Activated CD4-positive, CD25-positive, alpha-beta regulatory T cell (primary cell): ENCODE results near the gene ADAP1.
"Not testable (repeated sequence)": the region's sequence is repeated elsewhere in the genome, so short reads cannot be mapped to it uniquely, and the experiment has no call there.

Experiments used
- DNase-seq, 4 experiments: peaks; one replicate each; lab custom pipeline; 2025; lab: John Stamatoyannopoulos, UW

ADAP1 gene

DNA sequence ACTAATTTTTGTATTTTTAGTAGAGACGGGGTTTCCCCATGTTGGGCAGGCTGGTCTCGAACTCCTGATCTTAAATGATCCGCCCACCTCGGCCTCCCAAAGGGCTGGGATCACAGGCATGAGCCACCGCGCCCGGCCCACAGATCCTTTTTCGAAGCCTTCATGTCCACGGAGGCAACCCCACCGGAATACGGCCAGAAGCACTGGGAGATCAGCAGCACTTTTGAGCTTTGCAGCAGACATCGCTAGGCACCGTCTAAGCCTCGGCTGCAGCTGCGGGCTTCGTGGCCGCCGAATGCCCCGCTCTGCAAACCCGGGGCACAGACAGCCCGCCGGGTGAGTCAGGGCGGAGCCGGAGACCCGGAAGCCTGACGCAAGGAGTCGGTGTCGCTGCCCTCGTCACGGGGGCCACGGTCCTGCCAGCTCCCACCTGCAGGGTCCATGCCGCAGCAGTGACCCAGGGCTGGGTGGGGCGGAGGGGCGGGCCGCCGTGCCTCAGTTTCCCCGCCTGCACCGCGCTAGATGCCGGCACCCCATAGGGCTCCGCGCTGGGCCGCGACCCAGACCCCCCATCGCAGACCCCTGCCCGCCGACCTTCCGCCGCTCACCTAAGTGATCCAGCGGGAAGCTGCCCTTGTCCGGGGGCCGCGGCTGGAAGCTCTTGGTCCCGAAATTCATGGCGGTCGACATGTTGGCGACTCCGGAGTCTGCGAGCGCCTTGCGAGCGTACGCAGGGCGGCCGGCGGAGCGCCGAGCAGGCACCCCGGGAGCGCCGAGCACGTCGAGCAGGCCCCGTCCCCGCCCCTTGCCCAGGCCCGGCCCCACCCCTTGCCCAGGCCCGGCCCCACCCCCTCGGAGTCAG, 20.6 kb upstream of the ADAP1 start, which contains the start of gene COX19:
Gene COX19, minus strand, starts transcription at position 730 of the 862 bp plus-strand sequence. Its CDS starts 40 bp downstream, at position 690.
- peak; percentile 77 to 88 (median 82) for DNase-seq

DNA sequence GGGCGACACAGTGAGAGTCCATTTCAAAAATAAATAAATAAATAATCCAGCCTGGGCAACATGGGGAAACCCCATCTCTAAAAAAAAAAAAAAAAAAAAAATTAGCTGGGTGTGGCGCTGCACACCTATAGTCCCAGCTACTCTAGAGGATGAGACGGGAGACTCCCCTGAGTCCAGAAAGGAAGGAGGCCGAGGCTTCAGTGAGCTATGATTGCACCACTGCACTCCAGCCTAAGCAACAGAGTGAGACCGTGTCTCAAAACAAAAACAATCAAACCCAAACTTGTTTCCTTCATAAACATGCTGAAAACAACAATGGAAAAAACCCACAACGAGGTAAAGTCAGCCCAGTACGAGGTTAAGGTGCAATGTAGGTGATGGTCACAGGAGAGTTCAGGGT, 19.7 kb upstream of the ADAP1 start:
- DNase-seq = no peak

DNA sequence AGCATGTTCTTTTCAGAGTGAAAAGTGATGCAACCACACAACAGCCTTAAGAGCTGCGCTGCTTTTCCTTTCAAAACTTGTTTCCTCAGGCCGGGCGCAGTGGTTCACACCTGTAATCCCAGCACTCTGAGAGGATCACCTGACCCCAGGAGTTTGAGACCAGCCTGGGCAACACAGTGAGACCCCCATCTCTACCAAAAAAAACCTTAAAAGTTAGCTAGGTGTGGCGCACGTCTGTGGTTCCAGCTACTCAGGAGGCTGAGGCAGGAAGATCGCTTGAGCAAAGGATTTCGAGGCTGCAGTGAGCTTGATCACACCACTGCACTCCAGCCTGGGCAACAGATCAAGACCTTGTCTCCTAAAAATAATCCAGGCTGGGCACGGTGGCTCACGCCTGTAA, 18.8 kb upstream of the ADAP1 start:
- no peak for DNase-seq

- DNase-seq = no peak
Measured at GRCh38 chr7:972676-973309, 18.3 kb upstream of the ADAP1 start.

DNA sequence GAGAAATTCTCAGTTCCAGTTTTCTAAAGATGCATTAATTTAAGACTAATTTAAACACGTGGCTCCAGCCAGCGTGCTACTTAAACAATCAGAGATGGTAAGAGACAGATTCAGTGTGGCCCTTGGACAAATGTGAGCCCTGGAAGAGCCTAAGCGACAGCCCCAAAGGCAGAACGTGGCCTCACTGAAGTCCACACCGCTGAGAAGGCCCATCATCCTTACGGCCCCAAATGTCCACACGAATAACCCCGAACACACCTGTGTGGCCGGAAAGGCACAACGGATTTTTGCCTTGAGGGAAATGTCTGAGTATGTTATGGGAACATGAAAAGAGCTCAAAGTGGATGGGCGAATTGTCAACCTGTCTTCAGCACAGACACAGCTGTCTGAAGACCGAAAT, 17.6 kb upstream of the ADAP1 start:
- DNase-seq = no peak

- DNase-seq = no peak
Measured at GRCh38 chr7:970744-971143, 16.3 kb upstream of the ADAP1 start.

DNA sequence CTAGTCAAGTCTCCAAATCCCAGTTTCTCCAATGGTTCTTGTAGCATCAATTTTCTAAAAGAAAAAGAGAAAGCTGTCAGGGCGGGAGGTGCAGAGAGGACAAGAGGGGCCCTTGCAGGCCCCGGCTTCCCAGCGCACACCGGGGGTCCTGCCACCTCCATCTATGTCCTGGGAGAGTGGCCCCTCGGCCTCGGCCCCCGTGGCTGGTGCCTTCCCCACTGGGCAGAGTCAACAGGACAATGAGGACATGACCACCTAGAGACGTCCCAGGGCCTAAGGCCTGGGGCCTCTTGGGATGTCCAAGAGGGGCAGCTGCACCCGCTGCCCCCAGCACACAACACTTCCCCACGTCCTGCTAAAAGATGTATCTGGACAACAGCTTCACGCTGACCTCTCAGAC, 14.9 kb upstream of the ADAP1 start:
- no peak for DNase-seq

DNA sequence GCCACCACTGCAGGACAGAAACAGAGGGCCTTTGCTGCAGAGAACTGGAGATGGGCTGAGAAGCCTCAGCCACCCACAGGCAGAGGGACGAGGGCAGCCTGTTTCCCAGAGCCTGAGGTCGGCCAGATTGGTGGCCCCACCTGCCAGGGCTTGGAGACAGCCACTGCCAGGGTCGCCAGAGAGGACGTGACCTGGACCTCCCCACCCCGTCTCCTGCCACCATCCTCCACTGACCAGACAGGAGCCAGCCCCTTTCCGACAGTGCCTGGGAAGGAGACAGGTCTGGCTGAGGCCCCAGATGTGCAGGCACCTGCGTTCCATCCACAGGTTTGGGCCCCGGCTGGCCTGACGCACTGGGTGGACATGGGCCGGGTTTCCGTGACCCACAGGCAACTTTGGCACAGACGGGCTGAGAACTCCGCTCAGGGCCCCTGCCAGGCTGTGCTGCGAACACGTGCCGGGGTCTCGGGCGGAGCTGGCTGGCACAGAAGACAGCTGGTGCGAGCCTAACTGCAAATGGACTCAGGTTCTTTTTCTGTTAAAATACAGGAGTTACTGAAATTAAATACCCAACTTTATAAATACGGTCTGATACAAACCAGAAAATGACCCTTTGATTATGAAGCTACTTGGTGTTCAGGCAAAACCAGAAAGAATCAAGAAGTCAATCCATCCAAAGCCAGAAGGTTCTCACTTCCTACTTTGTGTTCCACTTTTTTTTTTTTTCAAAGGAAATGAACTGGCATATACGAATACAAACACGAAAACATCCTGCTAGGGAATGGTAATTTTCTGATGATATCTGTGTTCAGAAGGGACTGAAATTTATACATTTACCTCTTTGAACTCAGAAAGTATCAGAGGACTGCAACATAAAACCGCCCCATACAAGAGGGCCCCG, 14.0 kb upstream of the ADAP1 start:
- no peak for DNase-seq

DNA sequence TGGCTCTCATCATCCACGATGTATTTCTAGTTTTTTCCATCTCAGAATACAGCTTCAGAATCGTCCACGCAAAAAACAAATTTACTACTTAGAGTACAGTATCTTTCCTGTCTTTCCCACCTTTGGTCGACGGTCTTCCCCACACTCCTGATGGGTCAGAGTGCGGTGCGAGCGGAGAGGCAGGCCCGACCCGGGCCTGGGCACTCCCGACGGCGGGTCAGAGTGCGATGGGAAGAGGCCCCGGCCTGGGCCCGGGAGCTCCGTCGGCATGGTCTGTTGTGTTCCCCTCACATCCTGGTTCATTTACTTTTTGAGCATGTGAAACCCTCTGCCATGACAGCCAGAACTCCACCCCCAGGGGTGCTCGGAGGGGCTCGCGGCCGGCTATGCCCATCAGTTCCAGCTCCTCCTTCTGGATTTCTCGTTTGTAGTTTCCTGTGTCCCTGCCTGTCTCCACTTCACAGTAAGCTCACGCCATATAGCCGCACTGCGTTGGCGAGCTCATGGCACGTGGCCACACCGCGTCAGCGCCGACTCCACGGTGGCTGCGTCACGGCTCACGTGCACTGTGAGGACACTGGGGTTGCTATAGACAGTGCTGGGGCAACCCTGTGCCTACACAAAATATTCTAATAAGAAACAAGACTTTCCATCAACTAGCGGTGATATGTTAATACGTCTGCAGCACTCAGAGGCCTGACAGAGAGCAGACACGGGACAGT, 13.0 kb upstream of the ADAP1 start:
- no peak for DNase-seq

GRCh38 chr7:966291-967069, 12.0 kb upstream of the ADAP1 start:
- DNase-seq = no peak

DNA sequence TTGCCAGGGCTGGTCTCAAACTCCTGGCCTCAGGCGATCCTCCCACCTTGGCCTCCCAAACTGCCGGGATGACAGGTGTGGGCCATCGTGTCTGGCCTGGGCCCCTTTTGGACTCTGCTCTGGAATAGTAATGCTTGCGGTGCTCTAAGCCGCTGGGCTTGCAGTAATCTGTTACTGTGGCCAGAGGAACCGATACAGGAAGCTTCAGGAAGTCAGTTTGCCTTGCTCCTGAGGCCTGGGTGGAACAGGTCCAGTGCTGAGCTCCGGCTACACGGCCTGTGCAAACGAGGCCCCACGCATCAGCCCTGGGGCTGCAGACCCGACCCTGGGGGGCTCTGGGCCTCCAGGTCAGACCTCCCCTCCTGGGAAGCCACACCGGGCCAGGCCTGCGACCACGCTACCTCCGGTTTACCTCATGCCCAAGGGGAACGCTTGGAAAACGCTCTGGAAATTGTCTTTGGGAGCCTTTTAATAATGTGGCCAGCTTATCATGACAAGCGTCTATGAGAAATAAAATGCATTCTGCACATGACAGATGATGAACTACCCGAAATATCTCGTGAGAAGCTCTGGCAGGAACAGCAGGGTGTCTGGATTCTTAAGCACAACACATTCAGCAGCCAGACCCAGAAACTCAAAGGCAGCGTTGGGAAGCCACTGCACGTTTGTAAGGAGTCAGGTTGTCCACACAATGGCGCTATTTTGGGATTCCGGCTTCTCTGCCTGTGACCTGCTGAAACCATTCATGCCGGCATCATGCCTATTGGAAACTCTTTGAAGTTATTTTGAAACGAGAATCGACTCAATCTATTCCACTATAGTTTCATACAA, 10.1 kb upstream of the ADAP1 start:
- DNase-seq = no peak

GRCh38 chr7:963236-964078, 9.0 kb upstream of the ADAP1 start:
- no peak for DNase-seq

DNA sequence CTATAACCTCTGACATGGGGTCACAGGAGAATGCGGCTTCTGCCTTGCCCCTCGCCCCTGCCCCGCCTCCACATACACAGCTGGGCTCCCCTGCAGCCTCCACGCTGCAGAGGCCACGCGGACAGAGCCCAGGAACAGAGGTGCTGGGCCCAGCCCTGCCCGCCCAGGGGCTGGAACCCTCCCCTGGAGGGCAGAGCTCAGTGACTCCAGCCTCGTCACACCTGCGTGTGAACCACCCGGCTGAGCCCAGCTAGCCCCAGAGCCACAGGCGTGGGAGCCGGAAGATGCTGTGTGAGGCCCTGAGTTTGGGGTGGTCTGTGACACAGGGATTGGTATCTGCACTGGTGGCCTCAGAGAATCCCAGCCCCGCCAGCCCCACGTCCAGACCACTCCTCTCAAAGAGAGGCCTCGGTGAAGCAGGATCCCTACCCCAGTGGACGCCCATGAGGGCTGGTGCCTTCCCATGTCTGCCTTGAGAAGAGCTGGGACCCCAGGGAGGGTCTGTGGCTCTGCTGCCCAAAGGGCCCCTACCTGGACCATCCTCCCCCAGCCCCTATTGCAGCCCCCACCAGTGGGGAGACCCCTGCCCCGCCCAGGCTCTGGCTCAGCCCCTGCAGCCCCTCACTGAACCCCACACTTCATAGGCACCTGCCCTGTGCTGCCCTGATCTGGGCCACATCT, 8.1 kb upstream of the ADAP1 start:
- DNase-seq = no peak

GRCh38 chr7:961546-962400, 7.3 kb upstream of the ADAP1 start:
- DNase-seq = no peak

GRCh38 chr7:960972-961371, 6.5 kb upstream of the ADAP1 start:
- DNase-seq = not testable (repeated sequence)

DNA sequence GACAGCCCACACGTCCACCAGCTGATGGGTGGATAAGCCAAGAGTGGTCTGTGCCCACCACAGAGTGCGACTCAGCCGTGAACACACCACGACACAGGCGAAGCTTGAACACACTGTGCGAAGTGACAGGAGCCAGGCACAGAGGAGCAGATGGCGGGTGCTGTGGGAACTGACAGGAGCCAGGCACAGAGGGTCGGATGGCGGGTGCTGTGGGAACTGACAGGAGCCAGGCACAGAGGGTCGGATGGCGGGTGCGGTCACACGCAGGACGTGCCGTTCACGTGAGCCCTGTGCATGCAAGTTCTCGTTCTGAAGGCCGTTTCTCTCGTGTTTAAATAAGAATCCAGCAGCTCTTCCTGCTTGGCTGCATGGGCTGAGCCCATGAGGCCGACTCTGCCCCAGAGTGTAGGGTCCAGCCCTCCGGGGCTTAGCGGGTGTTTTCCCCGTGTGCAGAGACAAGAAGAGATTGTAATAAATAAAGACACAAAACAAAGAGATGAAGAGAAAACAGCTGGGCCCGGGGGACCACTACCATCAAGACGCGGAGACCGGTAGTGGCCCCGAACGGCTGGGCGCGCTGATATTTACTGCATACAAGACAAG, 5.9 kb upstream of the ADAP1 start:
- DNase-seq = no peak

DNA sequence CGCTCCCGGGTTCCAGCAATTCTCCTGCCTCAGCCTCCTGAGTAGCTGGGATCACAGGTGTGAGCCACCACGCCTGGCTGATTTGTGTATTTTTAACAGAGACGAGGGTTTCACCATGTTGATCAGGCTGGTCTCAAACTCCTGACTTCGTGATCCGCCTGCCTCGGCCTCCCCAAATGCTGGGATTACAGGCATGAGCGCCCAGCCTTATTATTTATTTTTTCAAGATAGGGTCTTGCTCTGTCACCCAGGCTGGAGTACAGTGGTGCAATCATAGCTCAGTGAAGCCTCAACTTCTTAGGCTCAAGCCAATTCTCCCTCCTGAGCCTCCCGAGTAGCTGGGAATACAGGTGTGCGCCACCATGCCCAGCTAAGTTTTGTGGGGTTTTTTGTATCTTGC, 5.3 kb upstream of the ADAP1 start:
- not testable (repeated sequence) for DNase-seq
